HG03175 (cell line): ENCODE results near the gene ANKRD13D.

Experiments
- ATAC-seq: cut with Tn5 transposase; IDR thresholded peaks from one replicate; pipeline ENCODE4 v1.9.1; 2021; ENCODE audit warnings: mild to moderate bottlenecking, moderate library complexity; ENCODE audit not compliant: unreplicated experiment

ANKRD13D gene

DNA sequence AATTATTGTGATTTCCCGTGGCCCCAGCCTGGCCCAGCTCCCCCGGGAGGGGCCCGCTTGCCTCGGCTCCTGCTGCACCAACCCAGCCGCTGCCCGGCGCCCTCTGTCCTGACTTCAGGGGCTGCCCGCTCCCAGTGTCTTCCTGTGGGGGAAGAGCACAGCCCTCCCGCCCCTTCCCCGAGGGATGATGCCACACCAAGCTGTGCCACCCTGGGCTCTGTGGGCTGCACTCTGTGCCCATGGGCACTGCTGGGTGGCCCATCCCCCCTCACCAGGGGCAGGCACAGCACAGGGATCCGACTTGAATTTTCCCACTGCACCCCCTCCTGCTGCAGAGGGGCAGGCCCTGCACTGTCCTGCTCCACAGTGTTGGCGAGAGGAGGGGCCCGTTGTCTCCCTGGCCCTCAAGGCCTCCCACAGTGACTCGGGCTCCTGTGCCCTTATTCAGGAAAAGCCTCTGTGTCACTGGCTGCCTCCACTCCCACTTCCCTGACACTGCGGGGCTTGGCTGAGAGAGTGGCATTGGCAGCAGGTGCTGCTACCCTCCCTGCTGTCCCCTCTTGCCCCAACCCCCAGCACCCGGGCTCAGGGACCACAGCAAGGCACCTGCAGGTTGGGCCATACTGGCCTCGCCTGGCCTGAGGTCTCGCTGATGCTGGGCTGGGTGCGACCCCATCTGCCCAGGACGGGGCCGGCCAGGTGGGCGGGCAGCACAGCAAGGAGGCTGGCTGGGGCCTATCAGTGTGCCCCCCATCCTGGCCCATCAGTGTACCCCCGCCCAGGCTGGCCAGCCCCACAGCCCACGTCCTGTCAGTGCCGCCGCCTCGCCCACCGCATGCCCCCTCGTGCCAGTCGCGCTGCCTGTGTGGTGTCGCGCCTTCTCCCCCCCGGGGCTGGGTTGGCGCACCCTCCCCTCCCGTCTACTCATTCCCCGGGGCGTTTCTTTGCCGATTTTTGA, 3.3 kb upstream of the ANKRD13D start:
- no peak for ATAC-seq

- no peak for ATAC-seq
These were observed 2.3 kb upstream of the ANKRD13D start for GRCh38 chr11:67286621-67287333.

- no peak for ATAC-seq
These were observed 1.5 kb upstream of the ANKRD13D start for GRCh38 chr11:67287355-67288197.

GRCh38 chr11:67288198-67288451, 978 bp upstream of the ANKRD13D start:
- ATAC-seq = no peak

DNA sequence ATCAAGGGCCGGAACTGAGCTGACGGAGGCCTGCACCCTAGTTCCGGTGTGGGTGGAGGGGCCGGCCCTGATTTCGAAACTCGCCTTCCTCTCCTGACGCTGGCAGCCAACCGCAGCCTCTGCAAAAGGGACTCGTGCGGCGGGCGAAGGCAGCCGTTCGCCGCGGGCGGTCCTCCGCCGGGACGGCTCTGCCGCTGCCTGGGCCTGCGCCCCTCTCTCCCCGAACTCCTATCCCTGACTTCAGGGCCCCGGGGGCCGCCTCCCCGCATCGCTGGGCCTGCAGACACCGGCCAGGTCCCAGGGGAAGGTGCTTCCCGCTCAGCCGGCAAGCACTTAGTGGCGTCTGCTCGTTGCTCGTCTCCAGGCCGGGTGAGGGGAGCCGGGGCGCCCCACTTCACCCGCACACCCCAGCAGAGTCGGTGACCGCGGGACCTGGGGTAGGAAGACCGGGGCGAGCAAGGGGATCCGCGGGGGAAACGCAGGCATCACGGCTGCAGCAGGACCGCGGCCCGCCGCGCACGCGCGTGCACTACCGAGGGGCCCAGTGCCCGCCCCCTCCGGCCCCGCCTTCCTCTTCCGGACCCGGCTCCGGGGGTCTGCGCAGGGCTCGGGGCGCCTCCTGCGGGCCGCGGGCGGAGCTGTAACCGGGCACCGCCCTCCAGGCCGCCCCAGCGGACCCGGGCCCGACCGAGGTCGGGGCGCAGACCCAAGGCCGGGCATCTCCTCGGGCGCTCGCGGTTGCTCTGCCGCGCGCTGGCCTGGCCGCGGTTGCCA, 464 bp upstream of the ANKRD13D start:
- ATAC-seq = peak; percentile 62

GRCh38 chr11:67289651-67290479, 762 bp downstream of the ANKRD13D start:
- no peak for ATAC-seq

- no peak for ATAC-seq
These were observed 1.7 kb downstream of the ANKRD13D start for GRCh38 chr11:67290801-67291200.

DNA sequence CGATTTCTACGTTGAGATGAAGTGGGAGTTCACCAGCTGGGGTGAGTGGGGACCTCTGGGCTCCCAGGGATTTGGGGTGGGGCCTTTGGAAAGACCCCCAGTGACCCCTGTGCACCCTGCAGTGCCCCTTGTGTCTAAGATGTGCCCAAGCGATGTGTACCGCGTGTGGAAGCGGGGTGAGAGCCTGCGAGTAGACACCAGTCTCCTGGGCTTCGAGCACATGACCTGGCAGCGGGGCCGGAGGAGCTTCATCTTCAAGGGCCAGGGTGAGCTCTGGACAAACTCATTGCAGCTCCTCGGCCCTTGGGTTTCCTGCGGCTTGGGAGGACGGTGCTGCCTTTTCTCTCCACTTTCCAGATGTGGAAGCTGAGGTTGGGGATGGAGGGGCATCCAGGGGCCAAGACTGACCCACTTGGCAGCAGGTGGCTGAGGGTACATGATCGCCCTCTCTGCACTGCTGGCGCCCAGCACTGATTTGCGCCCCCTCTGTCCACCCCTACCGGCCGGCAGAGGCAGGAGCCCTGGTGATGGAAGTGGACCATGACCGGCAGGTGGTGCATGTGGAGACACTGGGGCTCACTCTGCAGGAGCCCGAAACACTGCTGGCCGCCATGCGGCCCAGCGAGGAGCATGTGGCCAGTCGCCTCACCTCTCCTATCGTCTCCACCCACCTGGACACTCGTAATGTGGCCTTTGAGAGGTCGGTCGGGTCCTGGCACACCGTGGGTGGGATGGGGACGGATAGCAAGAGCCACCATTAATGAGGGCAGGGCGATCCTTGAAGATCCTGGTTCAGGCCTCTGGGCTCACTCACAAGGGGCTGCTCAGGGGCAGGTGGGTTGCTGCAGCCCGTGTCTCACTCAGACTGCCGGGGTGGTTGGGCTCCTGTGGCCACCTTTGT, 2.6 kb downstream of the ANKRD13D start:
- ATAC-seq = no peak

GRCh38 chr11:67292671-67293070, 3.6 kb downstream of the ANKRD13D start:
- ATAC-seq = no peak

DNA sequence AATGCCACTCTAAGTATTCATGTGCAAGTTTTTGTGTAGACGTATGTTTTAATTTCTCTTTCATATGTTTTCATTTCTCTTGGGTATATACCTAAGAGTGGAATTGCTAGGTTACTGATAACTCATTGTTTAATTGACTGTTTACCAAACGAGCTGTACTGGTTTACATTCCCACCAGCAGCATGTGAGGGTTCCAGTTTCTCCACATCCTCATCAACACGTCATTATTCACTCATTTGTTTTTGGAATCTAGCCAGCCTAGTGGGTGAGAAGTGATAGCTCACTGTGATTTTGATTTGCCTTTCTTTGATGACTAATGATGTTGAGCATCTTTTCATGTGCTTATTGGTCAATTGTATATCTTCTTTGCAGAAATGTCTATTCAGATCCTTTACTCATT, 4.0 kb downstream of the ANKRD13D start:
- ATAC-seq = no peak

DNA sequence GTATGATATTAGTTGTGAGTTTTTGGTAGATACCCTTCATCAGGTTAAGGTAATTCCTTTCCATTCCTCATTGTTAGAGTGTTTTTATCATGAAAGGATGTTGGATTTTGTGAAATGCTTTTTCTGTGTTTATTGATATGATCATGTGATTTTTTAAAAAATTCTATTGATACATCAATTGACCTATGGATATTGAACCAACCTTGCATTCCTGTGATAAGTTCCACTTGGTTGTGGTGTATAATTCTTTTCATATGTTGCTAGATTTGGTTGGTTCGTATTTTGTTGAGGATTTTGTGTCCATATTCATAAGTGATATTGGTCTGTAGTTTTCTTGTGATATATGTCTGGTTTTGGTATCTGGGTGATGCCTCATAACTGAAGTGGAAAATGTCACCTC, 6.7 kb downstream of the ANKRD13D start:
- ATAC-seq = no peak

DNA sequence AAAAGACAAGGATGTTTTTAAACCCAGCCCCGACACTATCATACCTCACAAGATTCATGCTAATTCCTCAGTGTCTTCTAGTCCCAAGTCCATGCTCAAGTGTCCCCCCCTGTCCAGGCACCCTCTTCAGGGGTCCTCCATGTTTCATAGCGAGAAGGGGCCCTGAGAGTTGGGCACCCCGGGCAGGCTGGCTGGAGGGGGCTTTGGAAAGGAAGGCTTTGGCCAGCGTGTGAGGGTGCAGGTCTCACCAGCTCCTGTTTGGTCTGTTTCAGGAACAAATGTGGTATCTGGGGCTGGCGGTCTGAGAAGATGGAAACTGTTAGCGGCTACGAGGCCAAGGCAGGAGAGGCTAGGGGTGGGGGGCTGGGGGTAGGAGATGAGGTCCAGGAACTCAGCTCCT, 9.7 kb downstream of the ANKRD13D start:
- ATAC-seq = no peak

GRCh38 chr11:67299471-67300191, 10.5 kb downstream of the ANKRD13D start:
- ATAC-seq = no peak

DNA sequence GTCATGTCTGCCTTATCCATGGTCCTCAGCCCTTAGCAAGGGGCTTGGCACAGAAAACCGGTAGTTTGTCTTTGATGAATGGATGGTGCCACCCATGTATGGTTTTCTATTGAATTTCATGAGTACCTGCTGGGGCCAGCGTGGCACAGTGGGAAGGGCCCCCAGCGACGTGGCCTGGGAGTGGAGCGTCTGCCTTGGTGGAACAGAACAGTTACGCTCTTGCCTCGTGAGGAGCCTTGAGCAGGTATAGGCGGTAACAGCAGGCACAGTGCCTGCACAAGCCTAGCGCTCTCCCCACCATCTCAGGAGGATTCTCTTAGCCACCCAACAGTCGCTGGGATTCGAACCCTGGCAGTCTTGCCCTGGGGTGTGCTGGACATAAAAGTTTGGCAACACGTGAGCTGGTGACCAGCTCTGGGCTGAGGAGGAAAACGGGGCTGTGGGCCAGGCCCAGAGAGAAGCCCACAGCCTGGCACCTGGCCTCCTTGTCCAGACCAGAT, 11.2 kb downstream of the ANKRD13D start:
- ATAC-seq = no peak

- ATAC-seq = no peak
These were observed 11.7 kb downstream of the ANKRD13D start for GRCh38 chr11:67300756-67301312.

DNA sequence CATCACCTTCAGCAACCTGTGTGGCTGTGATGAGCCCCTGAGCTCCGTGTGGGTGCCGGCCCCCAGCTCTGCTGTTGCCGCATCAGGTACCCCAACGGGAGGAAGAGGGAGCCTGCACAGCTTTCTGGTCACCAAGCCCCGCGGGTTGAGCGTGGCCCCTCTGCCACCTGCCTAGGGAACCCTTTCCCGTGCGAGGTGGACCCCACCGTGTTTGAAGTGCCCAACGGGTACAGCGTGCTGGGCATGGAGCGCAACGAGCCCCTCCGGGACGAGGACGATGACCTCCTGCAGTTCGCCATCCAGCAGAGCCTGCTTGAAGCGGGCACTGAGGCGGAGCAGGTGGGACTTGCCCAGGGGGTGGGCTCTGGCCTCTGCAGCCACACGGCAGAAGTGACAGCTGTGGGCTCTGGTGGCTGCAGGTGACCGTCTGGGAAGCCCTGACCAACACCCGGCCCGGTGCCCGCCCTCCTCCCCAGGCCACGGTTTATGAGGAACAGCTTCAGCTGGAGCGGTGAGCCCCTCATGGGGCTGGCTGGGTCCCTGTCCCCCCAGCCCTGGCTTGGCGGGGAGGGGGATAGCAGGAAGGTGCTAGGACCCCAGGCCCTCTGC, 12.3 kb downstream of the ANKRD13D start:
- no peak for ATAC-seq

DNA sequence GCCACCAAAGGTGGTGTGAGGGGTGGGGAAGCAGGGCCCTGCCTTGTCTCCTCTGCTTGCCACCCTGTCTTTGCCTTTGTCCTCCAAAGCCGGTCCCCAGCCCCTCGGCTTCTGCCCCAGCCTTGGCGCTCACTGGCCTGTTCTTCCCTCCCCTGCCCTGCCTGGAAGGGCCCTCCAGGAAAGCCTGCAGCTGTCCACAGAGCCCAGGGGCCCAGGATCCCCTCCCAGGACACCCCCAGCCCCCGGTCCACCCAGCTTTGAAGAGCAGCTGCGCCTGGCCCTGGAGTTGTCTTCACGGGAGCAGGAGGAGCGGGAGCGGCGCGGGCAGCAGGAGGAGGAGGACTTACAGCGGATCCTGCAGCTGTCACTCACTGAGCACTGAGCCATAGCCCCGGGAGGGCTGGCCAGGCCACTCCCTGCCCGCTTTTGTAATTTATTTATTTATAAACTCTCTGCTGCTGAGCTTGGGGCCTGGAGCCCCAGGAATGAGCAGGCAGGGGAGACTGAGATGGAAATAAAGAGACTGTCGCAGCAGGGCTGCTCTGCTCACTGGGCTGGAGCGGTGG, 12.9 kb downstream of the ANKRD13D start:
- no peak for ATAC-seq
